H9 (cell line): ENCODE measurements around the gene KIF18A. TPM values are rescaled to one million over a fixed set of nuclear protein-coding genes. Genes with fewer than 3 reads are reported as not detected.

Experiments used
- DNase-seq: peaks from one replicate; pipeline ENCODE4 v3.0.0-alpha.2; 2017
- H2AFZ ChIP-seq: one replicate; pipeline ENCODE4 v1.6.1; 2013; ENCODE audit warnings: mild to moderate bottlenecking, low read length, control low read depth, moderate library complexity
- H2AK5ac ChIP-seq: 2 replicates; pipeline ENCODE4 v1.6.1; 2013; ENCODE audit warnings: low read length, control low read depth, mixed read lengths; ENCODE audit not compliant: insufficient read length
- H2BK120ac ChIP-seq: one replicate; pipeline ENCODE4 v1.6.1; 2013; ENCODE audit warnings: low read depth, mild to moderate bottlenecking, low read length, control low read depth, inconsistent platforms; ENCODE audit not compliant: poor library complexity, severe bottlenecking
- H2BK12ac ChIP-seq: 2 replicates; pipeline ENCODE4 v1.6.1; 2013; ENCODE audit warnings: low read length, control low read depth, mixed read lengths, low read depth; ENCODE audit not compliant: insufficient read length
- H2BK15ac ChIP-seq: 2 replicates; pipeline ENCODE4 v1.6.1; 2013; ENCODE audit warnings: low read depth, low read length, control low read depth
- H2BK20ac ChIP-seq: one replicate; pipeline ENCODE4 v1.6.1; 2013; ENCODE audit warnings: low read depth, mild to moderate bottlenecking, low read length, control low read depth, inconsistent platforms; ENCODE audit not compliant: poor library complexity, severe bottlenecking
- H2BK5ac ChIP-seq: 2 replicates; pipeline ENCODE4 v1.6.1; 2013; ENCODE audit warnings: low read length, control low read depth, mixed read lengths; ENCODE audit not compliant: insufficient read length
- H3K14ac ChIP-seq: 2 replicates; pipeline ENCODE4 v1.6.1; 2013; ENCODE audit warnings: low read length, control low read depth; ENCODE audit not compliant: insufficient read depth
- H3K18ac ChIP-seq: 2 replicates; pipeline ENCODE4 v1.6.1; 2013; ENCODE audit warnings: low read depth, mild to moderate bottlenecking, mixed read lengths, low read length, control low read depth; ENCODE audit not compliant: insufficient read length
- H3K23ac ChIP-seq: 2 replicates; pipeline ENCODE4 v1.6.1; 2013; ENCODE audit warnings: low read length, control low read depth, mixed read lengths, low read depth; ENCODE audit not compliant: insufficient read length
- H3K23me2 ChIP-seq: 2 replicates; pipeline ENCODE4 v1.6.1; 2013; ENCODE audit warnings: low read depth, mild to moderate bottlenecking, mixed read lengths, low read length, control low read depth; ENCODE audit not compliant: insufficient read length, poor library complexity, severe bottlenecking
- H3K27ac ChIP-seq: 2 replicates; pipeline ENCODE4 v1.5.1; 2013; ENCODE audit warnings: low read length, control low read depth, mixed read lengths, low read depth; ENCODE audit not compliant: insufficient read length
- H3K27me3 ChIP-seq: 2 replicates; pipeline ENCODE4 v1.6.1; 2013; ENCODE audit warnings: low read length, control low read depth, inconsistent platforms; ENCODE audit not compliant: insufficient read depth
- H3K4ac ChIP-seq: 2 replicates; pipeline ENCODE4 v1.6.1; 2013; ENCODE audit warnings: low read depth, mild to moderate bottlenecking, control low read depth, inconsistent platforms, low read length, moderate library complexity
- H3K4me1 ChIP-seq: 2 replicates; pipeline ENCODE4 v1.6.1; 2013; ENCODE audit warnings: low read length, control low read depth, inconsistent platforms; ENCODE audit not compliant: insufficient read depth
- H3K4me2 ChIP-seq: 2 replicates; pipeline ENCODE4 v1.6.1; 2013; ENCODE audit warnings: low read length, control low read depth, mixed read lengths; ENCODE audit not compliant: insufficient read length, insufficient read depth
- H3K56ac ChIP-seq: 2 replicates; pipeline ENCODE4 v1.6.1; 2013; ENCODE audit warnings: low read depth, mild to moderate bottlenecking, mixed read lengths, low read length, control low read depth; ENCODE audit not compliant: insufficient read length
- H3K79me1 ChIP-seq: 2 replicates; pipeline ENCODE4 v1.6.1; 2013; ENCODE audit warnings: low read depth, mild to moderate bottlenecking, moderate library complexity, low read length, control low read depth, inconsistent platforms; ENCODE audit not compliant: insufficient read depth, poor library complexity, severe bottlenecking
- H3K79me2 ChIP-seq: 2 replicates; pipeline ENCODE4 v1.6.1; 2013; ENCODE audit warnings: low read length, control low read depth, inconsistent platforms; ENCODE audit not compliant: insufficient read depth
- H3K9ac ChIP-seq: 2 replicates; pipeline ENCODE4 v1.6.1; 2013; ENCODE audit warnings: low read length, control low read depth, mixed read lengths; ENCODE audit not compliant: insufficient read length; ENCODE audit errors: extremely low read depth
- H3K9me3 ChIP-seq: one replicate; pipeline ENCODE4 v1.6.1; 2013; ENCODE audit warnings: low read depth, low read length, inconsistent platforms; ENCODE audit not compliant: control insufficient read depth
- H3T11ph ChIP-seq: one replicate; pipeline ENCODE4 v1.6.1; 2013; ENCODE audit warnings: mild to moderate bottlenecking, low read length, control low read depth, inconsistent platforms
- H4K20me1 ChIP-seq: one replicate; pipeline ENCODE4 v1.6.1; 2013; ENCODE audit not compliant: control insufficient read depth, insufficient read length, insufficient read depth
- H4K5ac ChIP-seq: 2 replicates; pipeline ENCODE4 v1.6.1; 2013; ENCODE audit warnings: low read depth, mild to moderate bottlenecking, mixed read lengths, low read length, control low read depth; ENCODE audit not compliant: insufficient read length
- H4K8ac ChIP-seq: replicated peaks from 2 replicates; pipeline ENCODE4 v1.6.1; 2013; ENCODE audit warnings: low read length, control low read depth, mixed read lengths, low read depth; ENCODE audit not compliant: insufficient read length
- H4K91ac ChIP-seq: 2 replicates; pipeline ENCODE4 v1.6.1; 2013; ENCODE audit warnings: low read depth, mild to moderate bottlenecking, moderate library complexity, mixed read lengths, low read length, control low read depth; ENCODE audit not compliant: insufficient read length
- H3K27ac Mint-ChIP-seq, 3 experiments: 2 replicates in 2 of 3; 3 replicates in 1 of 3; pipeline ENCODE4 v1.8.0; 2020 to 2021; ENCODE audit warnings: mixed read lengths in 3 of 3, mild to moderate bottlenecking in 1 of 3, moderate library complexity in 1 of 3
- H3K27me3 Mint-ChIP-seq: 2 replicates; pipeline ENCODE4 v1.8.0; 2021; ENCODE audit warnings: low read depth, mild to moderate bottlenecking, moderate library complexity, mixed read lengths
- H3K36me3 Mint-ChIP-seq, 3 experiments: 2 replicates in 2 of 3; 3 replicates in 1 of 3; pipeline ENCODE4 v1.8.0; 2020 to 2021; ENCODE audit warnings: low read depth in 3 of 3, mixed read lengths in 3 of 3; ENCODE audit not compliant: insufficient read depth in 1 of 3
- H3K4me1 Mint-ChIP-seq, 2 experiments: 2 replicates each; pipeline ENCODE4 v1.8.0; 2020; ENCODE audit warnings: mixed read lengths in 2 of 2
- H3K4me3 Mint-ChIP-seq, 2 experiments: 2 replicates in 1 of 2; 3 replicates in 1 of 2; pipeline ENCODE4 v1.8.0; 2020 to 2021; ENCODE audit warnings: mild to moderate bottlenecking in 2 of 2, mixed read lengths in 2 of 2, moderate library complexity in 1 of 2
- H3K9me3 Mint-ChIP-seq, 2 experiments: 2 replicates in 1 of 2; 3 replicates in 1 of 2; pipeline ENCODE4 v1.8.0; 2020; ENCODE audit warnings: mild to moderate bottlenecking in 2 of 2, mixed read lengths in 2 of 2, moderate library complexity in 1 of 2
- CTCF ChIP-seq: fragments of 200-600 bp; sonication (generic); conservative IDR thresholded peaks from 3 replicates; pipeline ENCODE4 v1.8.0; 2021; ENCODE audit warnings: antibody characterized with exemption, mild to moderate bottlenecking
- WGBS: extraction: QIAGEN DNeasy Blood & Tissue Kit; methylation state at CpG from one replicate; pipeline ENCODE4 v1.1.7; 2013; ENCODE audit warnings: missing lambda C conversion rate, low lambda C conversion rate, mixed read lengths; ENCODE audit not compliant: insufficient read length; ENCODE audit errors: extremely low coverage; 5-methylcytosine and 5-hydroxymethylcytosine counted together
- total RNA-seq: library from RNA; stranded (reverse); gene quantifications from 2 replicates; pipeline ENCODE4 v1.2.1, GENCODE V29; 2021

KIF18A gene
- total RNA-seq, 1 experiment from 2014 or later = 25.9 TPM

- Histone ChIP-seq H3K14ac (no peak overlapping the region), H2BK20ac (no peak overlapping the region), H3K4me1 (no peaks in the 10 kb centered on the region), H3K56ac (no peak overlapping the region), H3K79me1 (no peaks in the 10 kb centered on the region), H3K4ac (no peak overlapping the region), H2BK5ac (no peak overlapping the region), H2BK120ac (no peak overlapping the region), H2AFZ (no peak overlapping the region), H4K5ac (no peak overlapping the region), H3K27me3 (no peaks in the 10 kb centered on the region), H2AK5ac (no peak overlapping the region), H3K9ac (no peak overlapping the region), H3K18ac (no peak overlapping the region), H3K4me2 (no peak overlapping the region), H2BK15ac (no peak overlapping the region), H3K79me2 (no peaks in the 10 kb centered on the region), H3K27ac (no peak overlapping the region), H3K23me2 (no peaks in the 10 kb centered on the region), H4K20me1 (no peaks in the 10 kb centered on the region), H3T11ph (no peak overlapping the region), H3K23ac (no peak overlapping the region), H3K9me3 (no peaks in the 10 kb centered on the region), H2BK12ac (no peak overlapping the region), H4K8ac (no peak overlapping the region), H4K91ac (no peak overlapping the region)
- H3K27me3 Mint-ChIP-seq = no peaks in the 10 kb centered on the region
- no peaks in the 10 kb centered on the region for H3K4me1 Mint-ChIP-seq
- H3K36me3 Mint-ChIP-seq = peaks cover 0 to 19% (median 11%) of the 10 kb centered on the region in 3 experiments; a peak in 5 of 7 replicates
- H3K4me3 Mint-ChIP-seq = no peak overlapping the region
- H3K9me3 Mint-ChIP-seq = no peaks in the 10 kb centered on the region
- H3K27ac Mint-ChIP-seq = no peak overlapping the region
- whole genome bisulfite sequencing = no CpG with 5 or more reads among the region's 4 CpGs
- no peak for TF ChIP-seq CTCF
- DNase-seq = no peak
Measured at GRCh38 chr11:28117712-28118111, 9.8 kb upstream of the KIF18A start.
